Measurements from ENCODE around the gene HNRNPU.

HNRNPU gene

DNA sequence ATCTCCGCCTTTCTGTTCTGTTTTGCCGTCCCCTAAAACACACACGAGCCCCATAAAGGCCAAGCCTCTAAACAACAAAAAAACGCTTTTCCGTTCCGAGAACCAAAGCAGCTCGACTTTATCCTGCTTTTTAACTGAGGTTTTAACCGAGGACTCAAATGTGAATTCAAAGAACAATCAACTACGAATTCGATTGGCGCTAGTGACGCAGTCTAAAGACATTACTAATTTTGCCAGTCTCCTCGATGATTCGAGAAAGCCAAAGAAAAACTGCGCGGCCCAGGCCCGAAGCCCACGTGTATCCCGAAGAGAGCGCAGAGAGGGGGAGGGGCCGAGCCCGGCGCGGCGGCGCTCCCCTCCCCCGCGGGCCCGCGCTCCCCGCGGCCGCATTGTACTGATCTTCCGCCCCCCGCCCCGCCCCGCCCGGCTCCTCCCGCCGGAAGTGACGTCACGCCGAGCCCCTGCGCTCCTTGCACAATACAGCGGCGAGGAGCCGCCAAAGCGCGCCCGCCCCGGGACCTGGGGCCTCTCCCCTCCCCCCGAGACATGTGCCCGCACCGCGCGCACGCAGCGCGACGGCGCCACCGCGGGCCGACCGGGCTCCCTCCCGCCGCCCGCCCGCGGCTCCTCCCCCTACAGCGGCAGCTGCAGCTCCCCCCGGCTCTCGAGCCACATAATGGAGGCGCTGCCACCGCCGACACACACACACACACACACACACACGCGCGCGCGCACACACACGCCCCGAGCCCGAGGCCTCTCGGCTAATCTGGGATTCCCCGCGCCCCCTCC lies 1.4 kb downstream of the HNRNPU start:
- peak; percentile 98 for DNase-seq (ENCODE audit: low read depth)

DNA sequence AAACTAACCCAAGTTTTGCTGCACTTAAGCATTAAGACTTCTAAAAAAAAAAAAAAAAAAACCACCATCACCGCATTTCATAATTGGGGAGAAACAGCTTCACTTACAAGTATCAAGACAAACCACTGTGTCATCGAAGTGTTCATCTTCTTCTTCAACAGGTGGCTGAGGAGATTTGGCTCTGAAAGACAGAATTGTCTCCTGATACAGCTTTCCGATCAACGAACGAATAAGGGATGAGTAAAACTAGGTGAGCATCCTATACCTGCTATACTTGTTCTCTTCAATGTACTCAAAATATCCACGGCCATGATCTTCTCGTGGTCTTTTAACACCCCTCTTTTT lies 2.0 kb downstream of the HNRNPU start:
- no peak for DNase-seq (ENCODE audit: low read depth)

DNA sequence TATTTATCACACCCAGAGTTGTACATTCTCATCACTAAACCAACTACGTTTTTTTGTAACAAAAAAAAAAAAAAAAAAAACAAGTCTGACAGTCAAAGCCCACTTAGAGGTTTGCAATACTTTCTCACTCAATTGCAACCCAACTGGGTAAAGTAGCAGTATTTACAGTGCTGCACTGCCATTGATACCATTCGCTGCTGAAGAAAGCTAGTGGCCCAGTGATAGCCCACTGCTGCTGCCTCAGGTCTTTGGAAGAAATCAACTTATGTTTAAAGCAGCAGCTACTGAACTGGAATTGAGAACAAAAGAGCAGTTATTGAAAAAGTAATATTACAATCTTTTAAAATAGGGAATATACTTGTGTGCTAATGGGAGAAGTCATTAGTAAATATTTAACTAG lies 2.7 kb downstream of the HNRNPU start:
- DNase-seq (ENCODE audit: low read depth): no peak

DNA sequence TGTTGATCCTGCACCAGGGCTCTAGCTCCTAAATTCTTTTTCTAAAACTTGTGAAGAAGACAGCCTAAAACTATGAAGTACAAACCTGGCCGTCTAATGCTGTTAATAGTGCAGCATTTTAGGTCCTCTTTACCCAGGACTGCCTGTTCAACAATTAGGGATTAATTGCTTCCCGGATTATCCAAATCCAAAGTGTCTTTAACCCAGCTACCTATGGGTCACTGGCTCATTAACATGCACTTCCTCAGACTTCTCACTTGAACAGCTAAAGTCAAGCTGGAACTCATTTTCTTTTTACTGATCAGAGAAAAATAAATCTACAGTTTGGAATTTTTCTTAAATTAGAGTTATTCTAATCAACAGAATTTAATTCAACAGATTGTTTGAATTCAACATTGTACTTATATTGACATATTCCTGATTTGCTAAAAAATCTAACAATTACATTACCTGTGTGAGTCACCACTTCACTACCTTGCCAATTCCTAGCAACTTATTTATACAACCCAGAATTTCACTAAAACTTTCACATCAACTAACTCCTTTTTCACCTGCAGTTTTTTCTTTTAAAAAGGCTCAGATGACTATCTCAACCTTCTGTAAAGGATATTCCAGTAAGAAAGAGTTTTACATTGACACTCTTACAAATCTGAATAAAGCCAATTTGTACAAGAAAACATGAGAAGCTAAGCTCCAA lies 3.3 kb downstream of the HNRNPU start:
- DNase-seq (ENCODE audit: low read depth): no peak

DNA sequence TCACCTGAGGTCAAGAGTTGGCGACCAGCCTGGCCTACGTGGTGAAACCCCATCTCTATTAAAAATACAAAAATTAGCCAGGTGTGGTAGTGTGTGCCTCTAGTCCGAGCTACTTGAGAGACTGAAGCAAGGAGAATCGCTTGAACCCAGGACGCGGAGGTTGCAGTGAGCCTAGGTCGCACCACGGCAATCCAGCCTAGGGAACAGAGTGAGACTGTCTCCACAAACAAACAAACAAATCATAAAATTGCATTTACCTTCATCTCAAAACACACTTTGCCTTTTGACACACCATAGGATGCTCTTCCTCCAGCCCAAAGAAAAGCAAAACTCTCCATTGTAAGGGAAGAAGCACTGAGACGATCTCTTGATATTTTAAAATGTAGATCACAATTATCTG lies 4.3 kb downstream of the HNRNPU start:
- DNase-seq (ENCODE audit: low read depth): no peak

DNA sequence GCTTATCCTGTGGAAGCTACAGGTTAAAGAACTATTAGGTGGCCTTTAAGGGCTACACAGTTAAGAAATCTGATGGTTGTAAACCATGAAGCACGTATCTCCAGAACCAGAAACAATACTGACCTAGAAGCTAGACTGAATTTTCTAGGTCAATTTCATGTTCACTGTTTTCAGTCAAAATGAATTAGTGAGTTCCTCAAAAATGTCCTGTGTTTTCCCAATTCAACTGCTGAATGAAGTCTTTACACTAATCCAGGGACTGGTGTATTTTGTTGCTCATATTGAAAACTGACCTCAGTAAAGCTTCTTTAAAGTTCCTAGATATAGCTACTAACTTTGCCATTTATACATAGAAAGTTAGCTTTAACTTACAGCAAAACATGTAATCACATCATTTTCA lies 6.0 kb downstream of the HNRNPU start:
- DNase-seq (ENCODE audit: low read depth): no peak

DNA sequence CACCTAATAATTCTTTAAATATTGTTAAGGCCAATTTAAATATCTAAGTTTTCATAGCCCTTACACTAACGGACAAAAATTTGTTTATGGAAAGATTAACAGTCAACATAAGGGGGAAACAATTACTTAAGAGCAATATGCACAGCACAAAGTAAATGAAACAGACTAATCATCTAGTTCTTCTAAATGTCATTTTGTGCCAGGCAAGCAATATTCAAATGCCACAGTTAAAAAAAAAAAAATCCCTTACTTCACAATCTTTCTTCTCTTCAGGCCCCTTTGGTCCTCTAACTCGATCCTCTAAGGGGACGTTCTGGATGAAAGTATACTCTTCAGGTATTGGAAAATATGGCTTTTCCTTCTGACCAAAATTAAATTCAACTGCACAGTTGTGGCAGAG lies 6.6 kb downstream of the HNRNPU start:
- no peak for DNase-seq (ENCODE audit: low read depth)

DNA sequence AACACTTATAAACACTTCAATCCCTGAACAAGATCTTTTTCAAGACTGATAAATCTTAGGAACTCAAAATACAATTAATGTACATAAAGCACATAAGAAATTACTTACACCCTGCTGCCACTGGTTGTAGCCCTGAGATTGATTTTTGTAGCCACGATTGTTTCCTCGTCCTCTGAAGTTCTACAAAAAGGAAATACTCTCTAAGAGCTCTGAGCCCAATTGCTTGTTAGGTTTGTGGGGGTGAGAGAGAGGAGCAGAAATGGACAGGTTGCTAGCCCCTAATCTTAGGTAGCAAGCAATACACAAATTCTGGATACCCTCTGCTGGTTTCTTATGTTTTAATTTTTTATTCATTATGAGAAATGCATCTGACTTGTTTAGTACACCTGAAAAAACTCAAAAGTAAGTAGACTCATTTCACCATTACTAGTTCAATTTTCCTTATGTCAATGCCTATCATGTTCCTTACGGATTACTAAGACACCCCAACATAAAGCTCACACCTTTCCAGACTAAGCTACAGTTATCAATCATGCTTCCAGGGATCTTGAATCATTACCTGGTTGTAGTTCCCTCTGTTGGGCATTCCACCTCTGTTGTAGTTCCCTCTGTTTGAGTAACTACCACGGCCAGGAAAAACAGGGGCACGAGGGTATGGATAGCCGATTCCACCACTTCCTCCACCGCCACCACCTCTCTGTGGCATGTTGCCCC lies 9.3 kb downstream of the HNRNPU start:
- no peak for DNase-seq (ENCODE audit: low read depth)

DNA sequence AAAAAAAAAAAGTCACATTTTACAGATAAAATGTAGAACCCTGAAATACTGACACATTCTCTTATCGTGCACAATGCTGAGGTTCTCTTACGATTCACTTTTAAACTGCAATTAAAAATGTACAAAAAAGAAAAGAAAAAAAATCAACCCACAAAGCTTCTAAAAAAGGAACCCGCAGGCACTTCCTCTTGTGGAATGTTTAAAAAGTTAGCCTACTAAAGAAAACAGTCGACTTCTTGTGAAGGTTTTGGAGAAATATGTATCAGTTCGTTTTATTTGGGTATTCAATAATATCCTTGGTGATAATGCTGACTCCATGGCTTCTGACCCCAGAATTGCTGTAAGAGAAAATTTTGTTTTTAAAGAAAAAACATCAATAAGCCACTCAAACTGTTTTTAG lies 10.2 kb downstream of the HNRNPU start:
- DNase-seq (ENCODE audit: low read depth): no peak

DNA sequence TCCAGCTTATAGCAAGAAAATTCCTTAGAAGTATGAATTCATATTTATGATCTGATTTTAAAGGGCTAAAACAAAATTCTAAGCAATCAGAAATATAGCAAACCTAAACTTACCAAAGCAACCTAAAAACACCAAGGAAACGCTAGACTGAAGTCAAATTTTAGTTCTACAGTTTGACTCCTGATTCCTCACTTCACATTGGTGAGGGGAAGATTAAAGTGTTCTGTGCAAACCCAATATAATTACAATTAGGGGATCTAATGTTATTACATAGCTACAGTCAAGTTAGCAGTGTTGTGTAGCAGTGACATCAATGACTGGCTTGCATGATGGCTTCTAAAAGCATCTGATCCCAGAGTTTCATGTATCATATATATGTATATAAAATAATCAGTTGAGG lies 11.6 kb downstream of the HNRNPU start:
- DNase-seq (ENCODE audit: low read depth): no peak

DNA sequence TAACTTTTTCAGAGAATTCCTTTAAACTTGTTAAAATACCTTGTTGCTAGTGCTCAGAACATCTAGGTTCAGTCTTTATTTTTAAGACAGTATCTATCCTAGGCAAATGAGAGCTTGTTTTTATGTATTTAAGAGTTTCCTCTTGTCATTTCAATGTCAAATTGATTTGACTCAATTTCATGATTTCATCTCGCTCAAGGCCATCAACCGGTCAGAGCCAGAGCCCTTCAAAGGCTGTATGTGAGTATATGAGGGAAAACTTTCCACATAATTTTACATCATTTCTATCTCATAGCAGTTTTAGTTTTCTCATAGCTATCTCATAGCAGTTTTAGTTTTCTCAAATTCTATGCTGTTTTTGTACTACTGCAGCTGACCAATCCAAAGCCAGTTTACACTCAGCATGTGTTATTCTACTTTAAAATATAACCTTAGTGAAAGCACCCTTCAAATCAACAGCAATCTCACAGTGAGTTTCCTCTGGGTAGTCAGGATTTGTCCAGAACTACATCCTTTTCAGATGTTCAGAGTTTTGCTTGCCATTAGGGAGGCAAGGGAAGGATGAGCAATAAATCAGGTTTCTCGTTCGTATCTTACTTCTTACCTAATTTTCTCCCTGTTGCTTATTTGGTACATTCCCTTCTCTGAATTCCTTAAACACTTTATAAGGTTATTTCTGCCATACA lies 12.7 kb downstream of the HNRNPU start:
- no peak for DNase-seq (ENCODE audit: low read depth)

DNA sequence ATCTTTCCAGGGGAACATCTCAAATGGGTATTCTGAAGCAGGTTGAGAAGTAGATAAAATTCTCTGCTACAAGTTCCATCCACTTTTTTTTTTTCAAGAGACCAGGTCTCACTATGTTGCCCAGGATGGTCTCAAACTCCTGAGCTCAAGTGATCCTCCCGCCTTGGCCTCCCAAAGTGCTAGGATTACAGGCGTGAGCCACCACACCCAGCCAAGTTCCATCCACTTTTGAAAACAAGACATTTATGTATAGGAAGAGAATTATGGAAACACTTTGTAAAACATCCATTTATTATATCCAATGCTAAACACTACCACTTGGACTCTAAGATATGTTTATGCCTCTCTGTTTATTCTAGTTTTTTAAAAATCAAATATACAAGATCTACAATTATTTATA lies 13.4 kb downstream of the HNRNPU start:
- DNase-seq (ENCODE audit: low read depth): no peak

DNA sequence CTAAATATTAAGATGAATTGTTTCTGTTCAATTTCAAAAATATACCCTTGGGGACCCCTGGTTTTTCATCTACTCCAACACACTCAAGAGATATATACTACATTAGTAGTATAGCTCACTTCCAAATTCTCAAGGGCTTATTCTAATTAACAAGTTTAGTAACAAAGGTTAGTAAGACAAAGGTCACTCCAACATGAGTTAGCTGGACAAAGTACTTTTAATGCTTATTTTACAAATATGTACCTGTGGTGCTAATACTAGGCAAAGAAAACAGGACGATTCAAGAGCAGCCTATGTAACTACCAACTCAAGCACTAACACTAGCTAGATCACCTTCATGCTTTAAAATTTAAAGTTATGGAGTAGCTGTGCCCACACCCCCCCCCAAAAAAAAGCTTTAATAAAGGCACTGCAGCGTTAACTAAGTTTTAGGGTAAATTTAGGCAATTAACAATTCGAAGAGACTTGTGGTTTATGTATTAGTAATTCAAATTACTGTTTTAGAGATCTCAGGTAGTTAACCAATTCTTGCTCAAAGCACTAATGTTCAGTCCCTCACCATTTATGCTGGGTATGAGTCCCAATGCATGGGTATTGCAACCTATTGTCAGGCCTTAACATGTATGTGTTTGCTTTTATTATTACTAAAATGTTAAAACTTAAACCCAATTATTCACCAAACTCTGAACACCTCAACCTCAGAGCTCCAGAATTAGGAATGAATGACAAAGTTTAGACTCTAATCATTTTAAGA lies 14.1 kb downstream of the HNRNPU start:
- no peak for DNase-seq (ENCODE audit: low read depth)

DNA sequence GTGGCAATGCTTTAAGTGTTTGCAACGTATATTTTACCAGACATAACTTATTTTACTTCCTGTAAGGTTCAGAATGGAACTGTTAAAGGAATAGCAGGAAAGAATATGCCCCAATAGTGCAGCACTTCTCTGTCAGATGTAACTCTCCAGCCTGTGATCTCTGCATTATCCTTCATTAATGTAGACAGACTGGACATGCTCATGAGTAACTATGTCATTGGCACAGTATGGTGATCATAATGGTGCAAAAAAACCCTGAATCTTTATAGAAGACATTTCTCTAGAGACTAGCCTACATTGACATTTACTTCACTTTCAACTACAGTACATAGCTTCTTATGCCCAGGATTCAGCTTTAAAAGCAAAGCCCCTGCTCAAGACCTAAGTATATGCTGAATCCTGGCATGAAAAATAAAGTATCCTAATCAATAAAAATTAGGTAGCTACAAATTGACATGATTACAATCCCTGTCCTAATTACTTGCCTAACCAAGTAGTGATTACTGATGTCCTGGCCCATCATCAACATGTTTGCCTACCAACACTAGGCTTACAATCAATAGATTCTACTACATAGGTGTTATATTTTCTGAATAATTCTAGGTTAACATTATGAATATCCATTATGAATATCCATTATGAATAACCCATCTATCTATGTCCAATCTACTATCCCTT lies 15.0 kb downstream of the HNRNPU start:
- no peak for DNase-seq (ENCODE audit: low read depth)

DNA sequence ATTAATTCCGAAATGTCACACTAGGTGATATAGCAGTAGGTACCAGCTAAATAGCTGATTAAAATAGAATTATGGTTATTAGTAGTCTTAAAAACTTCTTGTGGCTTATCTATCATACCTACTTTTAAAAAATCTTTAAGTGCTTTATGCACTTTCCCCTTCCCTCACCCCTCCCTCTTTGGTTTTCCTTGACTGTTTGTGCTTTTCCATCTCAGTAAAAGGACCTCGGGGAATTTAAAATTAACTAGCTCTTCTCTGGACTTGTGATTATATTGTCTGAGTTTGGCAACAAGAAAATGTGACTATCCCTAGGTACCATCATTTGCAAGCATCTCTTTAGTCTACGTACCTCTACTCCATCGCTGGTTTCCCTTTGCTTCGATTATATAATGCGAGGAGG lies 17.7 kb downstream of the HNRNPU start:
- DNase-seq (ENCODE audit: low read depth): no peak

DNA sequence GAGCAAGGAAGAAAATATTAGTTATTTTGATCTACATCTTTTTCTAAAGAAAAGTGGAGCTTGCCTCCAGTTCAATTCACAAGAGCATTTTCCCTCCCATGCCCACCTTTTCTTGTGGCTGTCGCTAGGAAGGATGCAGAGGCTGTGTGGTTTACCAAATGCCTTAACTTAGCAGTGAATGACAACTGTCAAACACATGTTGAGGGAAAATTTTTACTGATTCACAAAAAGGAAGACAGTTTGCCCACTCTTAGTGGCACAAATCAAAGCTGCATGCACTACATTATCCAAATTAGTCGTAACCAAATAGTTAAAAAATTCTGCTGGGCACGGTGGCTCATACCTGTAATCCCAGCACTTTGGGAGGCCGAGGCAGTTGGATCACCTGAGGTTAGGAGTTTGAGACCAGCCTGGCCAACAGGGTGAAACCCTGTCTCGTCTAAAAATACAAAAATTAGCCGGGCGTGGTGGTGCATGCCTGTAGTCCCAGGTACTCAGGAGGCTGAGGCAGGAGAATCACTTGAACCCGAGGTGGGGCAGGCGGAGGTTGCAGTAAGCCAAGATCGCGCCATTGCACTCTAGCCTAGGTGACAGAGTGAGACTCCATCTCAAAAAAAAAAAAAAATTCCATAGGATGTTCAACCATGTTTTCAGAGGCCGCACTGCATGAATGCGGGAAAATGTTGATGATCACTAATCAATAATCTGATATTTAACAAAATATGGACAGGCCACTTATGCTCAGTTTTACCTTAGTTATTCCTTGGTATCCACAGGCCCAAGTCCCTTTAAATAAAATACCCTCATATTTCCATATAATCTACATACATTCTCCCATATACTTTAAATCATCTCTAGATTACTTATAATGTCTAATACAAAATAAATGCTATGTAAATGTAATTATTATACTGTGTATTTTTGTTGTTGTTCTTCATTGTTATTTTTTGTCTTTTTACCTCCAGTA lies 19.9 kb downstream of the HNRNPU start:
- no peak for DNase-seq (ENCODE audit: low read depth)

DNA sequence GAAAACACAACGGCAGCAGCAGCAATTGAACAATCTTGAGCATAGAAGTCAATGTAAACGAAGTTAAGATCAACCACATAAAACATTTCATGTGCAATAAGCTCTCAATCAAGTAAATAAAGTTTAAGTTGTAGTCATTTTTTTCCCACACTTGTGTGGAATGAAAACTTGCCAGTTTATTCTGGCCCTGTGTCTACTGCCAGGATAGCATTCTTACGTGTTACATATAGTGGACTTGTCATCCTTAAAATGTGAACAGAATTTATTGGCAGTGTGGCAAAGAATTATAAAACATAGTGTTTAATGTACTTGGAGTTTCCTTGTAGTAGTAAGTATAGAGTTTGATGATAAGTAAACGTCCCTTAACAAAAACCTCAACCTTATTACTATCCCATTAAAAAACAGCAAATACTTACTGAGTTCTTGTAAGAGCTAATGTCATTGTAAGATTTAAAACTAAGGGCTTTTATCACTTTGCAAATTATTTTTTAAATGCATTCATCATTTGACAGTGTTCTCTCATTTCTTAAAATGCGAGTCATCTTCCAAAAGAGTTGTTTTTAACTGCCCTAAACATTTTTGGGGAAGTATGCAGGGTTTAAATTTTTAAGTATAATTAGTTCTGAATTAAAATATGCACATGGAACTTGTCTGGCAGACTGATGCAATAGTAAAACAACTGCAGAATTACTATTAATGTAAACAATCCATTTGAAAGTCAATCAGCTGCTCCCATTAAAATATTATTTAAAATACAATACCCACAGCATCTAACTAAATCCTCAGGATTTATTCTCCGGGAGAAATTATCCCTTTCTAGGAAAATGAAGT lies 21.0 kb downstream of the HNRNPU start:
- no peak for DNase-seq (ENCODE audit: low read depth)

DNA sequence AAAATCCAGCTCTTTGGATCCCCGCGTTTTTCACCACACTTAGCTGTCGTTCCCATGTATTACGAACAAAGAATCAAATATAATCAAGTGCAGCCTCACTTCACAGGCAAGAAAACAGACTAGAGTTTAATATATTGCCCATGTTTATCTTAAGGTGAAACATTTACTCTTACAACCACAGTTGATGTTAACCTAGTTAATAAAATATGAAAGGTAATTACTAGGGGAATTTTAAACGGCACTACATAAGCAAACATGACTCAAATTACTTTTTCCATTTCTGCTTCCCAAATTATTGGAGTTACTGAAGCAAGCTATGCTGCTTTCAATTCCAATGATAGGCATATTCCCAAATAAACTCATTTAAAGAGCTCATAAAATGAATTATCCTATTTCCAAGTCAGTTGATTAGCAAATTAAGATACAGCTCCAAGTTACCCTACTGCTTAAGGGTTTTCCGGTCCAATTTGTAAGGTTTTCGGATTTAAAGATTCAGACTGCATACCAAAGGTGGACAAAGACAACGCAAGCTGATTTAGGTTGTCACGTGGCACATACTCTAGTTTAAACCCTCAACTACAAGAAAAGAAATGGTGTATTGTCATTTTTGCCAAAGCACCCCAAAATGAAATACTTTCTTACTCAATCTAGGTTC lies 22.9 kb downstream of the HNRNPU start:
- no peak for DNase-seq (ENCODE audit: low read depth)
